CD4-positive, CD25-positive, alpha-beta regulatory T cell (primary cell): ENCODE results near the gene LIN7B. TPM values are rescaled to one million over a fixed set of nuclear protein-coding genes. Genes with fewer than 3 reads are reported as not detected.
A peak's percentile ranks its signal among the peaks of the same experiment; 100 is the strongest.

Source experiments
- ATAC-seq, 2 donors: fragments of 150-1000 bp; cut with Tn5 transposase; one replicate each; pipeline ENCODE4 v1.10.0; 2021; ENCODE audit warnings: low read depth in 2 of 2, moderate number of reproducible peaks in 2 of 2, moderate library complexity in 1 of 2
- DNase-seq, 3 donors: peaks; one replicate each; pipeline versions ENCODE4 v3.0.0 to v3.0.0-alpha.2; 2012 to 2022; ENCODE audit warnings: mixed read lengths in 1 of 3
- H3K27ac ChIP-seq: one replicate; pipeline ENCODE4 v1.7.0; 2013; ENCODE audit warnings: mild to moderate bottlenecking, low read length; ENCODE audit not compliant: insufficient read depth, poor library complexity, severe bottlenecking
- H3K27me3 ChIP-seq: one replicate; pipeline ENCODE4 v1.7.0; 2013; ENCODE audit warnings: low read length; ENCODE audit not compliant: control insufficient read depth, insufficient read depth
- H3K36me3 ChIP-seq: one replicate; pipeline ENCODE4 v1.7.0; 2013; ENCODE audit warnings: mild to moderate bottlenecking, low read length, moderate library complexity; ENCODE audit not compliant: control insufficient read depth, insufficient read depth
- H3K4me1 ChIP-seq: 2 replicates; pipeline ENCODE4 v1.7.0; 2013; ENCODE audit warnings: mild to moderate bottlenecking, low read length; ENCODE audit not compliant: insufficient read depth, control insufficient read depth, poor library complexity, severe bottlenecking
- H3K4me3 ChIP-seq: one replicate; pipeline ENCODE4 v1.7.0; 2013; ENCODE audit warnings: low read depth, mild to moderate bottlenecking, low read length, moderate library complexity
- H3K9me3 ChIP-seq, 2 experiments: 1 replicate in 1 of 2; 2 replicates in 1 of 2; pipeline ENCODE4 v1.7.0; 2013; ENCODE audit warnings: low read length in 2 of 2, mild to moderate bottlenecking in 1 of 2, moderate library complexity in 1 of 2; ENCODE audit not compliant: control insufficient read depth in 2 of 2
- H3K27ac Mint-ChIP-seq, 3 donors: one replicate each; pipeline ENCODE4 v1.8.0; 2020 to 2022; ENCODE audit warnings: mild to moderate bottlenecking in 3 of 3, mixed read lengths in 3 of 3, moderate library complexity in 2 of 3
- H3K27me3 Mint-ChIP-seq: one replicate; pipeline ENCODE4 v1.8.0; 2022; ENCODE audit warnings: mild to moderate bottlenecking, mixed read lengths
- H3K36me3 Mint-ChIP-seq: one replicate; pipeline ENCODE4 v1.8.0; 2020; ENCODE audit warnings: mixed read lengths
- H3K4me1 Mint-ChIP-seq, 4 donors: one replicate each; pipeline ENCODE4 v1.8.0; 2020 to 2022; ENCODE audit warnings: mixed read lengths in 4 of 4, mild to moderate bottlenecking in 1 of 4
- H3K4me3 Mint-ChIP-seq, 4 donors: one replicate each; pipeline ENCODE4 v1.8.0; 2020 to 2022; ENCODE audit warnings: mild to moderate bottlenecking in 4 of 4, mixed read lengths in 4 of 4, moderate library complexity in 3 of 4
- H3K9me3 Mint-ChIP-seq, 7 donors: one replicate each; pipeline ENCODE4 v1.8.0; 2020 to 2022; ENCODE audit warnings: mixed read lengths in 7 of 7, mild to moderate bottlenecking in 3 of 7, moderate library complexity in 2 of 7
- polyA plus RNA-seq, 4 donors: library from polyadenylated mRNA; unstranded; fragments of 300-500 nt; fragmentation: Illumina TruSeq; gene quantifications; one replicate each; pipeline ENCODE4 v1.2.3, GENCODE V29; 2021
- total RNA-seq: library from RNA; stranded (reverse); gene quantifications from one replicate; pipeline ENCODE4 v1.2.3, GENCODE V29; 2022

Gene LIN7B
- total and polyA plus RNA-seq, 5 donors from 2014 or later, result 2.6 to 5.5 (median 4.4) TPM

DNA sequence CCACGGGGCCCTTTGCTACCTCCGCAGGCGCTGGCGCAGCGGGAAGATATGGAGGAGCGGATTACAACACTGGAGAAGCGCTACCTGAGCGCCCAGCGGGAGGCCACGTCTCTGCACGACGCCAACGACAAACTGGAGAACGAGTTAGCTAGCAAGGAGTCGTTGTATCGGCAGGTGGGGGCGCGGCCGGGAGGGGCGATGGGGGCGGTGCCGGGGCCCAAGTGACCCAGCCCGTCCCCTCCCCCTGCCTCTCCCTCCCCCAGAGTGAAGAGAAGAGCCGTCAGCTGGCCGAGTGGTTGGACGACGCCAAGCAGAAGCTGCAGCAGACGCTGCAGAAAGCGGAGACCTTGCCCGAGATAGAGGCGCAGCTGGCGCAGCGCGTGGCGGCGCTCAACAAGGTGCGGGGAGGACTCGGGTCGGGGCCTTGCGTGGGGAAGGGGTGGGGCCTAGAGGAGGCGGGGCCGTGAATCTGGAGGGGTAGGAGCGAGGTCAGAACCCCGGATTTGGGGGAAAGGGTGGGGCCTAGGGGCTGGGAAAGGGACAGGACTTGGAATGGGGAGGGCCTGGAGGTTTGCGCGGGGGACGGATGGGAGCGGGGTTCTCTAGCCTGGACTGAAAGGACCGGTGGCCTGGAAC is 18.9 kb downstream of the LIN7B start:
- Histone ChIP-seq H3K4me1 (peaks cover 16% of the 10 kb centered on the region), H3K4me3 (no peak overlapping the region), H3K27ac (no peak overlapping the region), H3K9me3 (no peaks in the 10 kb centered on the region), H3K36me3 (no peaks in the 10 kb centered on the region), H3K27me3 (peaks cover 4% of the 10 kb centered on the region)
- H3K4me3 Mint-ChIP-seq, result peak overlapping the region; percentile 22 to 70 (median 46)
- ATAC-seq (no peak), DNase-seq (no peak)
- no peaks in the 10 kb centered on the region for H3K36me3 Mint-ChIP-seq
- H3K27me3 Mint-ChIP-seq, result peaks cover 20% of the 10 kb centered on the region
- peaks cover 0 to 24% (median 6%) of the 10 kb centered on the region in 4 donors for H3K4me1 Mint-ChIP-seq
- H3K9me3 Mint-ChIP-seq, result peaks cover 0 to 3% (median 0%) of the 10 kb centered on the region in 7 donors
- peak overlapping the region in 1 of 3 donors; percentile 60 for H3K27ac Mint-ChIP-seq

DNA sequence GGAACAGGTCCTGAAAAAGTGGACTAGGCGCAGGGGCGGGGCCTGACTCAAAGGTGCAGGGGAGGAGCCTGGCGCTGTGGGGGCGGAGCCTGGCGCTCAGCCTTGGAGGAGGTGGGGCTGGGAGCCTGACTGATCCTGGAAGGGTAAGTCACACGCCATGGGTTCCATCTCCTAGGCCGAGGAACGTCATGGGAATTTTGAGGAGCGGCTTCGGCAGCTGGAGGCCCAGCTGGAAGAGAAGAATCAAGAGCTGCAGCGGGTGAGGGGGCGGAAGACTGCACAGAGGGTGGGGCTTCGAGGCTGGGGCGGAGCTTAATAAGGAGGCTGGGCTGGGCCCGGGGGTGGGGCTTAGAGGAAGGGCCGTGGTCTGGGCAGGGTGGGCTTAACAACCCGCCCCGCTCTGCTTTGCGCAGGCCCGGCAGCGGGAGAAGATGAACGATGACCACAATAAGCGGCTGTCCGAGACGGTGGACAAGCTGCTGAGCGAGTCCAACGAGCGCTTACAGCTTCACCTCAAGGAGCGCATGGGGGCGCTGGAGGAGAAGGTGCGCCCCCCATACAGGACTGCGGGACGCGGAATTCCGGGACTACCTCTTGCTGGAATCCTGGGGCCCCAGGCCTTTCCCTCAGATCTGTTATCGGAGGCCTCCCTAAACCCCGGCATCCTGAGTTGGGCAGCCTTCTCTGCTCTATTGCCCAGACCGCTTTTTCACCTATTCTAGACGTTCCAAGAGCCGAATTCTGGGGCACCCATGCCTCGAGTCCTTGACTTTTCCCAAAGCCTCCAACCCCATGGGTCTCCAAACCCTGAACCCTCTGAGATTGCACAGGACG is 19.7 kb downstream of the LIN7B start:
- H3K27me3 ChIP-seq, result peaks cover 4% of the 10 kb centered on the region
- H3K4me3 ChIP-seq, result no peak overlapping the region
- Mint-ChIP-seq H3K27me3 (peaks cover 20% of the 10 kb centered on the region), H3K4me1 (peaks cover 0 to 17% (median 1%) of the 10 kb centered on the region in 4 donors), H3K4me3 (peak overlapping the region in 3 of 4 donors; percentile 29 to 70 (median 47)), H3K9me3 (peaks cover 0 to 3% (median 0%) of the 10 kb centered on the region in 7 donors), H3K36me3 (no peaks in the 10 kb centered on the region), H3K27ac (no peak overlapping the region)
- H3K9me3 ChIP-seq, result no peaks in the 10 kb centered on the region
- peak in 2 of 3 donors; percentile 36 to 49 for DNase-seq
- H3K27ac ChIP-seq, result no peak overlapping the region
- no peak for ATAC-seq
- H3K4me1 ChIP-seq, result peaks cover 12% of the 10 kb centered on the region
- no peaks in the 10 kb centered on the region for H3K36me3 ChIP-seq

DNA sequence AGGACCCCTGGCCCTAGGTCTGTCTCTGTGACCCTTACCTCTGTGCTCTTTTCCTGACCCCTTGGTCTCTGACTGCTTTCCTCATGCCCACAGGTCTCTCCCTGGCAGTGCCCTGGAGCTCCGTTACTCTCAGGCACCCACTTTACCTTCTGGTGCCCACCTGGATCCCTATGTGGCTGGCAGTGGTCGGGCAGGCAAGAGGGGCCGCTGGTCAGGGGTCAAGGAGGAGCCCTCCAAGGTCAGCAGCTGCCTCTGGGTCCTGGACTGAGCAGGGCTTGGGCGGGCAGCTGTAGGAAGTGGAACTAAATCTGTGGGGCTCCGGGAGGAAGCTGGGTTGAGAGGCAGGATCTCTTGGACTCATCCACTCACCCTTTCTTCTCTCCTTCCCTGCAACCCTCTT is 21.5 kb downstream of the LIN7B start:
- H3K36me3 Mint-ChIP-seq, result no peaks in the 10 kb centered on the region

DNA sequence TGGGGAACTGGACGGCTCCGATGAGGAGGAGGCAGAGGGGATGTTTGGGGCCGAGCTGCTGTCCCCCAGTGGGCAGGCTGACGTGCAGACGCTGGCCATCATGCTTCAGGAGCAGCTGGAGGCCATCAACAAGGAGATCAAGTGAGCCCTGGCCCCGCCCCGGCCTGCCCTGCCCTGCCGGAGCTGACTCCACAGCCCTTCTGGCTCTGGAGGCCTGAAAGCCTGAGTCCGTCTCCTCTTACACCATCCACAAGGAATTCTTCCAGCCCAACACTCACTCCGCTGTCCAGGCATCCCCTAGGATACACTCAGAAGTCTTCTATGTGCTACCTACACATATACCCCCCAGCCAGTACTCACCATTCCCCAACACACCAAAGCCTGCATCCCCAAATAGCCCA is 22.6 kb downstream of the LIN7B start:
- Histone ChIP-seq H3K4me3 (no peak overlapping the region), H3K9me3 (no peaks in the 10 kb centered on the region), H3K36me3 (no peaks in the 10 kb centered on the region), H3K4me1 (peaks cover 11% of the 10 kb centered on the region), H3K27ac (no peak overlapping the region), H3K27me3 (peaks cover 4% of the 10 kb centered on the region)
- Mint-ChIP-seq H3K9me3 (peaks cover 0 to 2% (median 0%) of the 10 kb centered on the region in 7 donors), H3K36me3 (no peaks in the 10 kb centered on the region), H3K4me1 (peaks cover 0 to 11% (median 1%) of the 10 kb centered on the region in 4 donors), H3K4me3 (no peak overlapping the region), H3K27ac (no peak overlapping the region), H3K27me3 (peaks cover 12% of the 10 kb centered on the region)
- ATAC-seq (no peak), DNase-seq (no peak)

More for the DNA sequence above, 21.5 kb downstream of the LIN7B start:
- Mint-ChIP-seq H3K4me3 (peak overlapping the region in 1 of 4 donors; percentile 7), H3K9me3 (peaks cover 0 to 2% (median 0%) of the 10 kb centered on the region in 7 donors), H3K27ac (no peak overlapping the region), H3K4me1 (peaks cover 0 to 8% (median 0%) of the 10 kb centered on the region in 4 donors), H3K27me3 (peaks cover 11% of the 10 kb centered on the region)
- no peak overlapping the region for H3K4me3 ChIP-seq
- H3K9me3 ChIP-seq, result no peaks in the 10 kb centered on the region
- DNase-seq, result no peak
- no peak for ATAC-seq
- H3K27me3 ChIP-seq, result peaks cover 4% of the 10 kb centered on the region
- H3K4me1 ChIP-seq, result peaks cover 11% of the 10 kb centered on the region
- no peak overlapping the region for H3K27ac ChIP-seq
- no peaks in the 10 kb centered on the region for H3K36me3 ChIP-seq

DNA sequence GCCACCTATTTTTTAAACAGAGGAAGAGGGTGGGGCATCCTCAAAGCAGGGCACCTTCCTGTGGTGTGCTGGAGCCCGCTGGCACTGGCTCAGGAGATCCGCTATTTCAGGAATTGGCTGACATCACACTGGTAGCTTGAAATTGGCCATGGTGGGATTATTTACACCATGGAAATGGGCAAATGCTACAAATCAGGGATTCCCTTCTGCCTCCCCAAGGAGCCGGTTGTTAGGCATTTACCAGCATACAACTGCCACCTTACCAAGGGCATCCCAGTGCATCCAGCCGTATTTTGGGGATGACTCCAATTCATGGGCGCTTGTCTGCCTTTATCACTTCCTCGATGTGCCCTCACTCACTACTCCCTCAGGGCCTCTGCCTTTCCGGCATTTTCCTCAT is 26.8 kb downstream of the LIN7B start:
- Mint-ChIP-seq H3K36me3 (peaks cover 3% of the 10 kb centered on the region), H3K27ac (peak overlapping the region in 1 of 3 donors; percentile 92), H3K4me3 (no peak overlapping the region), H3K9me3 (no peaks in the 10 kb centered on the region), H3K27me3 (peaks cover 27% of the 10 kb centered on the region), H3K4me1 (peaks cover 0 to 14% (median 14%) of the 10 kb centered on the region in 4 donors)
- Histone ChIP-seq H3K27ac (no peak overlapping the region), H3K9me3 (no peaks in the 10 kb centered on the region), H3K4me1 (peaks cover 13% of the 10 kb centered on the region), H3K27me3 (no peaks in the 10 kb centered on the region), H3K4me3 (no peak overlapping the region), H3K36me3 (no peaks in the 10 kb centered on the region)
- DNase-seq (no peak), ATAC-seq (no peak)

DNA sequence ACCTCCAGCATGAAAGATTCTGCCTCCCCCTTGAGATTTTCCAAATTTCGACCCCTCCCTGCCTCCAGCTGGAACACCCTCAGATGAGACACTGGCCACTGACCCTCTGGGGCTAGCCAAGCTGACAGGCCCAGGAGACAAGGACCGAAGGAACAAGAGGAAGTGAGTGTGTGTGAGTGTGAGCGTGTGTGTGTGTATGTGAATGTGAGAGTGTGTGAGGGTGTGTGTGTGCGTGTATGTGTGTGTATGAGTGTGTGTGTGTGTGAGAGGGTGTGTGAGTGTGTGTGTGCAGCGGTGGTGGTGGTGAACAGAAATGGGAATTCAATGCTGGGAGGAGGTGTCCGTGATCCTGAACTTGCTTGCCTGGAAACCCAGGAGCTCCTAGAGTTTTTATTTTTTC is 27.2 kb downstream of the LIN7B start:
- Histone ChIP-seq H3K27ac (no peak overlapping the region), H3K27me3 (no peaks in the 10 kb centered on the region), H3K4me3 (no peak overlapping the region), H3K36me3 (no peaks in the 10 kb centered on the region), H3K9me3 (no peaks in the 10 kb centered on the region), H3K4me1 (peaks cover 16% of the 10 kb centered on the region)
- no peaks in the 10 kb centered on the region for H3K9me3 Mint-ChIP-seq
- ATAC-seq (no peak), DNase-seq (no peak)
- peak overlapping the region in 1 of 3 donors; percentile 92 for H3K27ac Mint-ChIP-seq
- H3K4me3 Mint-ChIP-seq, result no peak overlapping the region
- H3K27me3 Mint-ChIP-seq, result peaks cover 31% of the 10 kb centered on the region
- H3K36me3 Mint-ChIP-seq, result peaks cover 3% of the 10 kb centered on the region
- peaks cover 0 to 18% (median 14%) of the 10 kb centered on the region in 4 donors for H3K4me1 Mint-ChIP-seq

DNA sequence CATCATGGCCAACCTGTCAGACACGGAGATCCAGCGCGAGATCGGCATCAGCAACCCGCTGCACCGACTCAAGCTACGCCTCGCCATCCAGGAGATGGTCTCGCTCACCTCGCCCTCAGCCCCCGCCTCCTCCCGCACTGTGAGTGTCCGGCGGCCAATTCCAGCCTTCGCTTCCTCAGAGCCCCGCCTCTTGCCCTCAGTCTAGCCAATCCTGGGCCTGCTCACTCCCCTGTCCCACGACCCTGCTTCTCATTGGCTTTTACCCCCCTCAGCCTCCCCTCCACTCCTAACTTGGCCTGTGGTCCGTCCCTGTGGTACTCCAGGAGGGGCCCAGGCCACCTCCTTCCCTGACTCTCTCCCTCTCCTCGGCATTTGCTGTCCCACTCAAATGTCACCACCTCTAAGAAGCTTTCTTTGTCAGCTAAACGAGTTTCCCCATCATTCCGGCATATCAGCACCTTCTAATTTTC is 28.7 kb downstream of the LIN7B start:
- peak overlapping the region in 1 of 3 donors; percentile 25 for H3K27ac Mint-ChIP-seq
- peak overlapping the region in 2 of 4 donors; percentile 31 to 80 for H3K4me3 Mint-ChIP-seq
- Histone ChIP-seq H3K9me3 (no peaks in the 10 kb centered on the region), H3K36me3 (no peaks in the 10 kb centered on the region), H3K4me3 (no peak overlapping the region), H3K27ac (no peak overlapping the region), H3K4me1 (peaks cover 16% of the 10 kb centered on the region), H3K27me3 (peaks cover 7% of the 10 kb centered on the region)
- peak in 1 of 3 donors; percentile 82 for DNase-seq
- peaks cover 47% of the 10 kb centered on the region for H3K27me3 Mint-ChIP-seq
- H3K9me3 Mint-ChIP-seq, result no peaks in the 10 kb centered on the region
- peaks cover 0 to 19% (median 14%) of the 10 kb centered on the region in 4 donors for H3K4me1 Mint-ChIP-seq
- peak; percentile 75 to 77 for ATAC-seq
- H3K36me3 Mint-ChIP-seq, result peaks cover 3% of the 10 kb centered on the region
